H9 (cell line): Measurements from ENCODE around the gene OSBPL8. TPM values are rescaled to one million over a fixed set of nuclear protein-coding genes. Genes with fewer than 3 reads are reported as not detected.

Experiments
- DNase-seq: peaks from one replicate; pipeline ENCODE4 v3.0.0-alpha.2; 2017
- H2AFZ ChIP-seq: one replicate; pipeline ENCODE4 v1.6.1; 2013; ENCODE audit warnings: mild to moderate bottlenecking, low read length, control low read depth, moderate library complexity
- H2AK5ac ChIP-seq: 2 replicates; pipeline ENCODE4 v1.6.1; 2013; ENCODE audit warnings: low read length, control low read depth, mixed read lengths; ENCODE audit not compliant: insufficient read length
- H2BK120ac ChIP-seq: one replicate; pipeline ENCODE4 v1.6.1; 2013; ENCODE audit warnings: low read depth, mild to moderate bottlenecking, low read length, control low read depth, inconsistent platforms; ENCODE audit not compliant: poor library complexity, severe bottlenecking
- H2BK12ac ChIP-seq: 2 replicates; pipeline ENCODE4 v1.6.1; 2013; ENCODE audit warnings: low read length, control low read depth, mixed read lengths, low read depth; ENCODE audit not compliant: insufficient read length
- H2BK15ac ChIP-seq: 2 replicates; pipeline ENCODE4 v1.6.1; 2013; ENCODE audit warnings: low read depth, low read length, control low read depth
- H2BK20ac ChIP-seq: one replicate; pipeline ENCODE4 v1.6.1; 2013; ENCODE audit warnings: low read depth, mild to moderate bottlenecking, low read length, control low read depth, inconsistent platforms; ENCODE audit not compliant: poor library complexity, severe bottlenecking
- H2BK5ac ChIP-seq: 2 replicates; pipeline ENCODE4 v1.6.1; 2013; ENCODE audit warnings: low read length, control low read depth, mixed read lengths; ENCODE audit not compliant: insufficient read length
- H3K14ac ChIP-seq: 2 replicates; pipeline ENCODE4 v1.6.1; 2013; ENCODE audit warnings: low read length, control low read depth; ENCODE audit not compliant: insufficient read depth
- H3K18ac ChIP-seq: 2 replicates; pipeline ENCODE4 v1.6.1; 2013; ENCODE audit warnings: low read depth, mild to moderate bottlenecking, mixed read lengths, low read length, control low read depth; ENCODE audit not compliant: insufficient read length
- H3K23ac ChIP-seq: 2 replicates; pipeline ENCODE4 v1.6.1; 2013; ENCODE audit warnings: low read length, control low read depth, mixed read lengths, low read depth; ENCODE audit not compliant: insufficient read length
- H3K23me2 ChIP-seq: 2 replicates; pipeline ENCODE4 v1.6.1; 2013; ENCODE audit warnings: low read depth, mild to moderate bottlenecking, mixed read lengths, low read length, control low read depth; ENCODE audit not compliant: insufficient read length, poor library complexity, severe bottlenecking
- H3K27ac ChIP-seq: 2 replicates; pipeline ENCODE4 v1.5.1; 2013; ENCODE audit warnings: low read length, control low read depth, mixed read lengths, low read depth; ENCODE audit not compliant: insufficient read length
- H3K27me3 ChIP-seq: 2 replicates; pipeline ENCODE4 v1.6.1; 2013; ENCODE audit warnings: low read length, control low read depth, inconsistent platforms; ENCODE audit not compliant: insufficient read depth
- H3K4ac ChIP-seq: 2 replicates; pipeline ENCODE4 v1.6.1; 2013; ENCODE audit warnings: low read depth, mild to moderate bottlenecking, control low read depth, inconsistent platforms, low read length, moderate library complexity
- H3K4me1 ChIP-seq: 2 replicates; pipeline ENCODE4 v1.6.1; 2013; ENCODE audit warnings: low read length, control low read depth, inconsistent platforms; ENCODE audit not compliant: insufficient read depth
- H3K4me2 ChIP-seq: 2 replicates; pipeline ENCODE4 v1.6.1; 2013; ENCODE audit warnings: low read length, control low read depth, mixed read lengths; ENCODE audit not compliant: insufficient read length, insufficient read depth
- H3K56ac ChIP-seq: 2 replicates; pipeline ENCODE4 v1.6.1; 2013; ENCODE audit warnings: low read depth, mild to moderate bottlenecking, mixed read lengths, low read length, control low read depth; ENCODE audit not compliant: insufficient read length
- H3K79me1 ChIP-seq: 2 replicates; pipeline ENCODE4 v1.6.1; 2013; ENCODE audit warnings: low read depth, mild to moderate bottlenecking, moderate library complexity, low read length, control low read depth, inconsistent platforms; ENCODE audit not compliant: insufficient read depth, poor library complexity, severe bottlenecking
- H3K79me2 ChIP-seq: 2 replicates; pipeline ENCODE4 v1.6.1; 2013; ENCODE audit warnings: low read length, control low read depth, inconsistent platforms; ENCODE audit not compliant: insufficient read depth
- H3K9ac ChIP-seq: 2 replicates; pipeline ENCODE4 v1.6.1; 2013; ENCODE audit warnings: low read length, control low read depth, mixed read lengths; ENCODE audit not compliant: insufficient read length; ENCODE audit errors: extremely low read depth
- H3K9me3 ChIP-seq: one replicate; pipeline ENCODE4 v1.6.1; 2013; ENCODE audit warnings: low read depth, low read length, inconsistent platforms; ENCODE audit not compliant: control insufficient read depth
- H3T11ph ChIP-seq: one replicate; pipeline ENCODE4 v1.6.1; 2013; ENCODE audit warnings: mild to moderate bottlenecking, low read length, control low read depth, inconsistent platforms
- H4K20me1 ChIP-seq: one replicate; pipeline ENCODE4 v1.6.1; 2013; ENCODE audit not compliant: control insufficient read depth, insufficient read length, insufficient read depth
- H4K5ac ChIP-seq: 2 replicates; pipeline ENCODE4 v1.6.1; 2013; ENCODE audit warnings: low read depth, mild to moderate bottlenecking, mixed read lengths, low read length, control low read depth; ENCODE audit not compliant: insufficient read length
- H4K8ac ChIP-seq: replicated peaks from 2 replicates; pipeline ENCODE4 v1.6.1; 2013; ENCODE audit warnings: low read length, control low read depth, mixed read lengths, low read depth; ENCODE audit not compliant: insufficient read length
- H4K91ac ChIP-seq: 2 replicates; pipeline ENCODE4 v1.6.1; 2013; ENCODE audit warnings: low read depth, mild to moderate bottlenecking, moderate library complexity, mixed read lengths, low read length, control low read depth; ENCODE audit not compliant: insufficient read length
- H3K27ac Mint-ChIP-seq, 3 experiments: 2 replicates in 2 of 3; 3 replicates in 1 of 3; pipeline ENCODE4 v1.8.0; 2020 to 2021; ENCODE audit warnings: mixed read lengths in 3 of 3, mild to moderate bottlenecking in 1 of 3, moderate library complexity in 1 of 3
- H3K27me3 Mint-ChIP-seq: 2 replicates; pipeline ENCODE4 v1.8.0; 2021; ENCODE audit warnings: low read depth, mild to moderate bottlenecking, moderate library complexity, mixed read lengths
- H3K36me3 Mint-ChIP-seq, 3 experiments: 2 replicates in 2 of 3; 3 replicates in 1 of 3; pipeline ENCODE4 v1.8.0; 2020 to 2021; ENCODE audit warnings: low read depth in 3 of 3, mixed read lengths in 3 of 3; ENCODE audit not compliant: insufficient read depth in 1 of 3
- H3K4me1 Mint-ChIP-seq, 2 experiments: 2 replicates each; pipeline ENCODE4 v1.8.0; 2020; ENCODE audit warnings: mixed read lengths in 2 of 2
- H3K4me3 Mint-ChIP-seq, 2 experiments: 2 replicates in 1 of 2; 3 replicates in 1 of 2; pipeline ENCODE4 v1.8.0; 2020 to 2021; ENCODE audit warnings: mild to moderate bottlenecking in 2 of 2, mixed read lengths in 2 of 2, moderate library complexity in 1 of 2
- H3K9me3 Mint-ChIP-seq, 2 experiments: 2 replicates in 1 of 2; 3 replicates in 1 of 2; pipeline ENCODE4 v1.8.0; 2020; ENCODE audit warnings: mild to moderate bottlenecking in 2 of 2, mixed read lengths in 2 of 2, moderate library complexity in 1 of 2
- WGBS: extraction: QIAGEN DNeasy Blood & Tissue Kit; methylation state at CpG from one replicate; pipeline ENCODE4 v1.1.7; 2013; ENCODE audit warnings: missing lambda C conversion rate, low lambda C conversion rate, mixed read lengths; ENCODE audit not compliant: insufficient read length; ENCODE audit errors: extremely low coverage; 5-methylcytosine and 5-hydroxymethylcytosine counted together
- total RNA-seq: library from RNA; stranded (reverse); gene quantifications from 2 replicates; pipeline ENCODE4 v1.2.1, GENCODE V29; 2021
- TF ChIP-seq, protein P1 (sequence below): fragments of 200-600 bp; sonication (generic); conservative IDR thresholded peaks from 3 replicates; pipeline ENCODE4 v1.8.0; 2021; ENCODE audit warnings: antibody characterized with exemption, mild to moderate bottlenecking

Gene OSBPL8
- total RNA-seq, 1 experiment from 2014 or later, result 61.2 TPM

DNA sequence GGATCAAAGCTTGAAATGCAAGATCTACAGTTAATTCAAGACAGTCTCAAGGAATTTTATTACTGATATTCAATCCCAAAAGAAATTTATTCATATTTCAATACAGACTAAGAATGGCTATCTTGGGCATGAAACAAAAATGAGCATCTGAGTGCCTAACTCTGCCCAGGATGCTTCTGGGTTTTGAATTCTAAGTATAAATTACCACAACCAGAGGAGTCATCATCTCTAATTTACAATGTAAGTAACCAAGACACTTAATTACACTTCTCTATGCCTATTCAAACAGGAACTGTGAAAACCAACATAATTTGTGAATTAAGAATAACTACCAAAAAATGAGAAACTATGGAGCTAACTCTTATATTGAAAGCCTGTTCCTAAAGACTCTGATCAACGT lies 14.1 kb downstream of the OSBPL8 start:
- H2BK5ac ChIP-seq, result no peak overlapping the region

More for the DNA sequence above, 14.1 kb downstream of the OSBPL8 start:
- no peak overlapping the region for H2AK5ac ChIP-seq
- H3K9me3 ChIP-seq, result no peaks in the 10 kb centered on the region
- H4K20me1 ChIP-seq, result no peaks in the 10 kb centered on the region
- no peak overlapping the region for H2AFZ ChIP-seq
- DNase-seq, result no peak
- H3K4me1 ChIP-seq, result peaks cover 4% of the 10 kb centered on the region; the same call in 1 of the 2 replicates
- H2BK12ac ChIP-seq, result no peak overlapping the region
- TF ChIP-seq, protein P1, sequence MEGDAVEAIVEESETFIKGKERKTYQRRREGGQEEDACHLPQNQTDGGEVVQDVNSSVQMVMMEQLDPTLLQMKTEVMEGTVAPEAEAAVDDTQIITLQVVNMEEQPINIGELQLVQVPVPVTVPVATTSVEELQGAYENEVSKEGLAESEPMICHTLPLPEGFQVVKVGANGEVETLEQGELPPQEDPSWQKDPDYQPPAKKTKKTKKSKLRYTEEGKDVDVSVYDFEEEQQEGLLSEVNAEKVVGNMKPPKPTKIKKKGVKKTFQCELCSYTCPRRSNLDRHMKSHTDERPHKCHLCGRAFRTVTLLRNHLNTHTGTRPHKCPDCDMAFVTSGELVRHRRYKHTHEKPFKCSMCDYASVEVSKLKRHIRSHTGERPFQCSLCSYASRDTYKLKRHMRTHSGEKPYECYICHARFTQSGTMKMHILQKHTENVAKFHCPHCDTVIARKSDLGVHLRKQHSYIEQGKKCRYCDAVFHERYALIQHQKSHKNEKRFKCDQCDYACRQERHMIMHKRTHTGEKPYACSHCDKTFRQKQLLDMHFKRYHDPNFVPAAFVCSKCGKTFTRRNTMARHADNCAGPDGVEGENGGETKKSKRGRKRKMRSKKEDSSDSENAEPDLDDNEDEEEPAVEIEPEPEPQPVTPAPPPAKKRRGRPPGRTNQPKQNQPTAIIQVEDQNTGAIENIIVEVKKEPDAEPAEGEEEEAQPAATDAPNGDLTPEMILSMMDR, result no peak
- H2BK20ac ChIP-seq, result no peak overlapping the region
- H3K36me3 Mint-ChIP-seq, result no peaks in the 10 kb centered on the region
- peaks cover 2% of the 10 kb centered on the region for H3K79me1 ChIP-seq
- no peaks in the 10 kb centered on the region for H3K9me3 Mint-ChIP-seq
- H3K4me2 ChIP-seq, result no peak overlapping the region
- no peak overlapping the region for H3K23ac ChIP-seq
- no peak overlapping the region for H3K4me3 Mint-ChIP-seq
- no peak overlapping the region for H3K27ac Mint-ChIP-seq
- no peaks in the 10 kb centered on the region for H3K23me2 ChIP-seq
- no peak overlapping the region for H4K5ac ChIP-seq
- no peak overlapping the region for H3K4ac ChIP-seq
- H3K14ac ChIP-seq, result no peak overlapping the region
- H2BK120ac ChIP-seq, result no peak overlapping the region
- no peak overlapping the region for H3K9ac ChIP-seq
- H2BK15ac ChIP-seq, result no peak overlapping the region
- peaks cover 4% of the 10 kb centered on the region; the same call in 1 of the 2 replicates for H3K79me2 ChIP-seq
- H3K18ac ChIP-seq, result no peak overlapping the region
- H4K91ac ChIP-seq, result no peak overlapping the region
- H3K27me3 ChIP-seq, result no peaks in the 10 kb centered on the region
- no peak overlapping the region for H3K27ac ChIP-seq
- no peak overlapping the region for H3K56ac ChIP-seq
- H3T11ph ChIP-seq, result no peak overlapping the region
- H3K4me1 Mint-ChIP-seq, result peaks cover 46 to 62% of the 10 kb centered on the region in 2 experiments
- H4K8ac ChIP-seq, result no peak overlapping the region
- no CpG with 5 or more reads among the region's 1 CpG for WGBS
- H3K27me3 Mint-ChIP-seq, result no peaks in the 10 kb centered on the region
